NCI-H2171 treated with DMSO at 0.1 percent for 48 hours (cell line): ENCODE results near the gene TUBAL3.
"Not testable (repeated sequence)": the region's sequence is repeated elsewhere in the genome, so short reads cannot be mapped to it uniquely, and the experiment has no call there.

Experiments used
- DNase-seq: peaks from one replicate; lab custom pipeline; 2025; lab: John Stamatoyannopoulos, UW

Gene TUBAL3

DNA sequence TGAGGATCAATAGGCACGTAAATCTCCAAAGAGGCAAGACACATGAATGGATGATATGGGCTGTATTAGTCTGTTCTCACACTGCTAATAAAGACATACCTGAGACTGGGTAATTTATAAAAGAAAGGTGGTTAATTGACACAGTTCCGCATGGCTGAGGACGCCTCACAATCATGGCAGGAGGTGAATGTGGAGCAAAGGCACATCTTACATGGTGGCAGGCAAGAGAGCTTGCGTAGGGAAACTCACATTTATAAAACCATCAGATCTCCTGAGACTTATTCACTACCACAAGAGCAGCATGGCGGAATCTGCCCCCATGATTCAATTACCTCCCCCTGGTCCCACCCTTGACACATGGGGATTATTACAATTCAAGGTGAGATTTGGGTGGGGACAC, 25.4 kb downstream of the TUBAL3 start:
- DNase-seq: not testable (repeated sequence)

GRCh38 chr10:5376450-5376849, 28.2 kb downstream of the TUBAL3 start:
- no peak for DNase-seq

- no peak for DNase-seq
Observed at GRCh38 chr10:5373891-5374611, 30.6 kb downstream of the TUBAL3 start.

GRCh38 chr10:5373307-5373706, 31.3 kb downstream of the TUBAL3 start:
- no peak for DNase-seq

- no peak for DNase-seq
Observed at GRCh38 chr10:5370493-5371352, 33.9 kb downstream of the TUBAL3 start.

GRCh38 chr10:5369362-5370158, 35.1 kb downstream of the TUBAL3 start:
- no peak for DNase-seq

GRCh38 chr10:5365928-5366327, 38.7 kb downstream of the TUBAL3 start:
- DNase-seq: no peak

- no peak for DNase-seq
Observed at GRCh38 chr10:5364890-5365338, 39.7 kb downstream of the TUBAL3 start, which contains the start of gene UCN3. Gene UCN3, plus strand, starts transcription at chr10:5364966. Its CDS starts 8,755 bp downstream, at chr10:5373721.

DNA sequence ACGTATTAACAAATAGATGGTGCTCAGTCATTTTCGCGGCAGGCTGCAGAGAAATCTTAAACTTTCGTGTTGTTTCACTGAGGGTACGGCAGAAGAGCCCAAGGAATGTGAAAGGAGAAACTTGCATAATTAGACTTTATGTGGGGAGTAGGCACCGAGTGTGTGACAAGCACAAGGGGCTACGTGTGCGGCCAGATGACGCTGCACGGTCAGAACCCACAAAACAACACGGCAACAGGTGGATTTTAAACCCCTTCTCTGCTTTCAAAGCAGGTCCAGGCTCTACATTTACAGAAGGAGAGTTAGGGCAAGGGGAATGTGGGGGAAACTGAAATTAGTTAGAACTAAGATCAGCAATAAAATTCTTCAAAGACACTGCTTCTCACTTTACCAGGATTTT, 40.3 kb downstream of the TUBAL3 start:
- DNase-seq: no peak

GRCh38 chr10:5362873-5363272, 41.8 kb downstream of the TUBAL3 start:
- no peak for DNase-seq

DNA sequence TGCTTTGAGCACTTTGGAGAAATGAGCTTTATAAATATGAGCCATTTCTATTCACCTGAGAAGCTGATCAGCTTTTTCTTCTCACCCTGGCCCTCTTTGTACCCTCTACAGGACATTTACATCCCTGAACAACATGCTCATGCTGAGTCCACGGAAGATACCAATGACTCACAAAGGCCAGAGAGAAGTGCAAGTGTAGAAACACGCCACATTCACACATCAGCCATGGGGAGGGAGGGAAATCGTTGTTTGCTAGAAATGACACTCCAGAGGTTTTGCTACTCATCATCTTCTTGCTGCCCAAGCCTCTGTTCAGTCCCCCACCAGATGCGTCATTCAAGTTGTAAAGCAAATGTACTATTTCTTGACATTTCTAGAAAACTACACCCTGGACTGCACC, 42.7 kb downstream of the TUBAL3 start:
- no peak for DNase-seq

- DNase-seq: peak; percentile 18
Observed at GRCh38 chr10:5360318-5360915, 44.2 kb downstream of the TUBAL3 start.

DNA sequence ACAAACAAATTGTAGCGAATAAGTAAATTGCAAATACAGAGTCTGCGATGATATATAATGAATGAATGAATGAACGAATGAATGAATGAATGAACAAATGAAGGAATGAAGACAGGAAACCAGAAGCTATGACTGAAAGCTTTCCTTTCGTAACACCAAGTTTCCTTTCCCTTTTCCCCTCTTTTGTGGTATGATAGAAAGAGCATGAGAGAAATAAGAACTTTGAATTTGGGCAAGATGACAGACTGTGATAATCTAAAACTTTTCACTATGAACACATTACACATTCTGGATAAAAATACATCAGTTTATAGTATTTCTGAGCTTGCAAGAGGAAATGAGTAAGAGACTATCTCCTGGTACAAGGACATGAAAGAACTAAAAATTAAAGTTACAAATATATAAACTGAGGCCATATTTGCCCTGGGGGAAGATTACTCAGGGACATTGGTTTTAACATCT, 48.3 kb downstream of the TUBAL3 start:
- no peak for DNase-seq

- DNase-seq: no peak
Observed at GRCh38 chr10:5355594-5356301, 48.9 kb downstream of the TUBAL3 start.

GRCh38 chr10:5354068-5354467, 50.6 kb downstream of the TUBAL3 start:
- DNase-seq: no peak

GRCh38 chr10:5349362-5349761, 55.3 kb downstream of the TUBAL3 start:
- DNase-seq: no peak

- DNase-seq: no peak
Observed at GRCh38 chr10:5346881-5347280, 57.7 kb downstream of the TUBAL3 start.

GRCh38 chr10:5344746-5345145, 59.9 kb downstream of the TUBAL3 start:
- no peak for DNase-seq

DNA sequence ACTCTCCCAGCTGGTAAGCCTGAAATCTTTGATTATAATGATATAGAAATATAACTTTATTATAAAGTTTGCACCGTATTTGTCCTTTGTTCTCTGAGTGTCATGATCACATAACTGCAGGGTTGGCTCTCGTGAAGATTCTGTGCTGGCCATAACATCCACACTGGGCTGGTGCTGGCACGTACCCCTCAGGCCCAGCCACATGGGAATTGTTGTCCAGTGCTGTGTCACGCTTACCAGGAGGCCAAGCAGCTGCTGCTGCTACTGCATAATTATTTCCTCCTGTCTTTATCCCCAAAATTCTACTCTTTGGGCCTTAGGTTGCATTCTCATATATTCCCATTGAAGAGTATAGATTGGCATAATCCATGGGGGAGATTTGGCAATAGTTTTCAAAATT, 60.6 kb downstream of the TUBAL3 start:
- no peak for DNase-seq

GRCh38 chr10:5343561-5343960, 61.1 kb downstream of the TUBAL3 start:
- no peak for DNase-seq
